GM18502 (cell line): ENCODE measurements around the gene MRS2.

Experiments used
- ATAC-seq: cut with Tn5 transposase; IDR thresholded peaks from one replicate; pipeline ENCODE4 v1.9.1; 2021; ENCODE audit warnings: mild to moderate bottlenecking; ENCODE audit not compliant: unreplicated experiment, poor library complexity

MRS2 gene

DNA sequence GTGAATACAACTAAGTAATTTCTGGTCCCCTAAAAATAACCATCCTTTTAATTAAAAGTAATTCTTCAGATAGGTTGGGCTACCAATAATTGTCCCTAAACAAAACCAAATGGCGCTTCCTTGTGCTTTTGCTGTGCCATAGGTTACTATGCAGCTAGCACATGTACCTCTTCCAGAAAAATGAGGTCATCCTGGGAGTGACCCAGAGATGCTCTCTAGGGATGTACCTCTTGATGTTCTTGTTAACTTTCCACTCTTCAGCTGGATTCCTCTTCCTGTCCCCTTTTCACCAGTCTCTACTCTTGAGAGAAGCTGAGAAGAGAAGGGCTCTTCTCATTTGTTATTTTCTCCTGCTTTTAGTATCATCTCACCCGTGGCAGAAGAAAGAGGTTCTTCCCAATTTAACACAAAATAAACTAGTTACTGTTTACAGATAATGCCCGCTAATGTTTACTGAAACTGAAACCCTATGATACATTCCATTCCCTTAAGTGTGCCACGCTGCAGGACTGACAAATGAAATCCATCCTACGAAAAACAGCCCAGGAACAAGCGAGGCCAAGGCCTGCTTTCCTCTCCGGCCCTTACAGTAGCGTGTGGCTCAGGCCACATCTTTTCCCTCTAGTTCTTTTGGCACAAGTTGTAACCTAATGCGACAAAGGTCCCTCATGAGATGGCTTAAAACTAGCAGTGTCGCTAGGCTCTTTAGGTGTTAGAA is 24.2 kb downstream of the MRS2 start:
- no peak for ATAC-seq

DNA sequence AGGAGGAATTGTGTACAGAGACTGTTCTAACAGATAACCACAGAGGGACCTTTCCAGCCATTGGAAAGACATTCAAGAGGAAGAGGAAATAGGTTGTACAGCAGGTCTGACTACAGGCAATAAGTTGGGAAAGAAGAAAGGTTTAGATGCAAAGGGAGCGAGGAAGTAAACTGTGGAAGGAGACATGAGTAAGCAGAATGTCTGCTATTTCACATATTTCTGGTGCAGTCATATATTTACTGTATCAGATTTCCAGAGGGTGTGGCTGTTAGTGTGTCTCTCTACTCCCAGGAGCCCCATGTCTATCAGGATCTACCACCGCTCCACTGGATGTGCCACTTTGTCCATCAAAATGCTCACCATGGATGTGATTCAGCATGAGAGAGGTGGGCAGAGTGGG is 25.9 kb downstream of the MRS2 start:
- ATAC-seq = no peak

DNA sequence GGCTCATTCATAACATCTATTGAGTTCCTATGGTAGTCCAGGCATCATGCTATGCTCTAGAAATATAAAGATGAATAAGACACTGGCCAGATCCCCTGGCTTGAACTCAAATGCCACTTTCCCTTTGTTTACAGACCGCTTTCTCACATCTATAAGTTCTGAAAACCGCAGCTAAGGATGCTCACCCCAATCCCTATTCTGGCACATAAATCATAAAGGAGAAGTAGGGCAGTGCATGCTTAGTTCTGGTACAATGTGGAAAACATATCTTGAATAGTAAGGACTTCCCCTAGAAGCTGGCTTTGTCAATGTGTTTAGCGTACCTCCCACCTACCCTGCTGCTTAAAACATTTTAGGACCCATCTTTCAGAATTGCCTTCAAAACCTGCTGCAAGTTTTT is 26.4 kb downstream of the MRS2 start:
- no peak for ATAC-seq

DNA sequence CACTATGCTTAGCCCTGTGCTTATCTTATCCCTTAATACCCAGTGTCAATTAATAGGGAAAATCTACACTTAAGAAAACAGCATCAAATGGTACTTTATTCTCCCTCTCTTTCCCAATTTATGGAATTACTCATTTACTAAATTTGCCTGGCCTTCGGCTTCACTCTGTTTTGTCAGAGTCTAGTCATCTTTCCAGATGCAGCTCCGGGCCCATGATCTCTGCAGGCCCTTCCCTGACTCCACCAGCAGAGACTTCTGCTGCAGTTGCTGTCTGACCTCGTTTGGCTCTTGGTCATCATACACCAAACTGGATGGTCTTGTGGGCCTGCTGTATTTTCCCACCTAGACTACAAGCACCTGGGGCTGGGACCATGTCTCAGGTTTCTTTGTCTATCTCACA is 27.4 kb downstream of the MRS2 start:
- ATAC-seq = no peak

DNA sequence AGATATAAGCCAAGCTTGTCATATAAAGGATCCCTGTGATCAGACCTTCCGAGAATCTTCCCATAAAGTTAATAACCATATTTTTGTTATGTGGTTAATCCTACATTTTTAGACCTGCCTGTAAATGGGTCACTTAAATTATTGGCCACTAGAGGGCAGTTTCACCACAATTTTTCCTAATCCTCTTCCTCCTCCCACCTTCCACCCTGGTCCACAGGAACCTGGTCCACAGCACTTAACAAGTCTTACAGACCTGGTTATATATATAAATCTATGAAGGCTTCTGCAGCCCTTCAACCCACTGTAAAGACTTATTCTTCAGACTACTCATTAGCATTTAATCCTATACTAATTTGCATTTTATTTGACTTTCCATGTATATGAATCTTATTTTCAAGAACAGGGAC is 28.3 kb downstream of the MRS2 start:
- no peak for ATAC-seq

DNA sequence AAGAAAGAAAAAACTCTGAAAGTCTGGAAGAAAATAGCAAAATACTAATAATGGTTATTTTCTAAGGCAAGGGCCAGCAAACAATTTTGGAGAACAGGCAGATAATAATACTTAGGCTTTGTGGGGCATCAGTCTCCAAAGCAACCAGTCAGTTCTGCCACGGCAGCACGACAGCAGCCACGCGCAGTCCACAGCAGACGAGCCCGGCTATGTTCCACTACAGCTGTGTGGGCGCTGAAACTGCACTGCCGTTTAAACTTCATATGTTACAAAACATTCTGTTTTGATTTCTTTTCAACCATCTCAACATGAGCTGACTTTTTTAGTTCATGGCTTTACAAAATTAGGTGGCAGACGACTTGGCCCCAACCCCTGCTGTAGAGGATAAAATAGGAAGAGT is 29.9 kb downstream of the MRS2 start:
- no peak for ATAC-seq

DNA sequence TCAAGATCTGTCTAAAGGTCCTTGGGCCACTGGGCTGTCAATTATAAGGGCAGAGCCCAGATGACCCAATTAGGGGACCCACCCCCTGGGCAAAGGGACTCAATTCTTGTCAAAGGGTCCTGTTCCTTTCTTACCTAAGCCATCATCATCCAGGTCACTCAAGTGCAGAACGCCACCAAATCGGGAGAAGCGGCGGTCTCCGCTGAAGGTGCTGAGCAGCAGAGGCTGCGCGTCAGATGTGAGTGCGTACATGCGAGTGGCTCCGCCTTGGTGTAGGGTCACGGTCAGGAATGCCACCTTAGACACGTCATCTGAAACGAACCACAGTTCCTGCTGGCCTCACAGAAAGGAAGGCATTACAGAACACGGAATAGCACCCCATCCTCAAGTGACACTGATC is 34.2 kb downstream of the MRS2 start:
- ATAC-seq = no peak

DNA sequence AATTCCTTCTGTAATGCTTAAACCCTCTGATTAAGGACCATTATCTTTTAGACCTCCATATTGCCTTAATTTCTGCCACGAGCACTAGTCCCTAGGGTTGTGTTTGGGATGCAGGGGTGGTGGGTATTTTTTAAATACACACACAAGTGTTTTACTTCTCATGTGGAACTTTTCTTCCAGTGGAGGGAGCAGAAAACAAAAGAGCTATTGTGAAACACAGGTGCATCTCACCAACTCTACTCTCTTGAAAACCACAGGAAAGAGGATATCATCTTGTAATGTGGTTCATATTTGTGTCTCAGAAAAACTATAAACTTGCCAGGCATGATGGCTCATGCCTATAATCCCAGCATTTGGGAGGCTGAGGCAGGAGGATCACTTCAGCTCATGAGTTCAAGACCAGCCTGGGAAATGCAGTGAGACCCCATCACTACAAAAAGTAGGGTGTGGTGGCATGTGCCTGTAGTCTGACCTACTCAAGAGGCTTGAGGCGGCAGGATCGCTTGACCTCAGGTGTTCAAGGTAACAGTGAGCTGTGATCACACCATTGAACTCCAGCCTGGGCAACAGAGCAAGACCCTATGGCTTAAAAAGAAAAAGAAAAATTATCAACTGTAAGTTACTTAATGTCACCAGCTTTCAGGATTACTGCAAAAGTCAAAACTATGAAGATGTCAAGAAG is 37.3 kb downstream of the MRS2 start:
- no peak for ATAC-seq

DNA sequence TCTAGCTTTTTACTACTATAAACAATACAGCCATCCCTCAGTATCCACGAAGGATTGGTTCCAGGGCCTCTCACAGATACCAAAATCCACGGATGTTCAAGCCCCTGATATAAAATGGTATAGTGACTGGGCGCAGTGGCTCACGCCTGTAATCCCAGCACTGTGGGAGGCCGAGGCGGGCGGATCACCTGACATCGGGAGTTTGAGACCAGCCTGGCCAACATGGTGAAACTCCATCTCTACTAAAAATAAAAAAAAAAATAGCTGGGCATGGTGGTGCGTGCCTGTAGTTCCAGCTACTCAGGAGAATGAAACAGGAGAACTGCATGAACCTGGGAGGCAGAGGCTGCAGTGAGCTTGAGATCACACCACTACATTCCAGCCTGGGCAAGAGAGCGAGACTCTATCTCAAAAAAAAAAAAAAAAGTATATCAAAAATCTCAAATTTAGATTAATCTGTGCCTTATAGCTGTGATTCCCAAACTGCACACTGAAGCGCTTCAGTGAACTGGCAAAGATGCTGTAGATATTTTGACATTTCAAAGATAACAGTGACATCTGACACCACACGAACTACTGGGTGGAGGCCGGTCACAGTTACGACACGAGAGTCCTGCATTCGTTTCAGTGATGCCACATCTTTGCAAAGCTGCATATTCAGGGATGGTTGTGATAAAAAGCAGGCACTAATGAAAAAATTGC is 38.3 kb downstream of the MRS2 start:
- no peak for ATAC-seq

DNA sequence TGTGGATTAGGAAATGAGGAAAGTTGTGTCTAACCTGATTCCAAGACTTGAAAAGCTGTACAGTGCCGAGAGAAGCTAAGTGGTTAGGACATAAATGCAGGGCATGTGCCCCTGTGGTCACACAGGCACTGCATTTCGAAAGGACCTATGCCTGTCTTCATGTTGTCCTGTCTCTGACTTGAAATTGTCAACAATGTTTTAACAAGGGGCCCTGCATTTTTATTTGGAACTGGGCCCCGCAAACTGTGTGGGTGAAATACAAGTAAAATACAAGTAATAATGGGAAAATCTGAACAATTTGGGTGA is 38.8 kb downstream of the MRS2 start:
- ATAC-seq = no peak

DNA sequence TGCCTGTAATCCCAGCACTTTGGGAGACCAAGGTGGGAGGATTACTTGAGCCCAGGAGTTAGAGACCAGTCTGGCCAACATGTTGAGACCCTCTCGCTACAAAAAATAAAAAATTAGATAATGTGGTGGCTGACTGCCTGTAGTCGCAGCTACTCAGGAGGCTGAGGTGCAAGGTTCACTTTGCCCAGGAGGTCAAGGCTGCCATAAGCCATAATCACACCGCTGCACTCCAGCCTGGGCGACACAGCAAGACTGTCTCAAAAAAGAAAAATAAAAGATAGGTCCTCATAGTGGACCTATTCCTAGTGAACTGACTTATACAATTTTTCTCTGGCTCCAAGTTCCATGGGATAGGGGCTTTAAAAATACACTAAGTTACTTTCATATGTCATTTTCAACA is 41.9 kb downstream of the MRS2 start:
- no peak for ATAC-seq

DNA sequence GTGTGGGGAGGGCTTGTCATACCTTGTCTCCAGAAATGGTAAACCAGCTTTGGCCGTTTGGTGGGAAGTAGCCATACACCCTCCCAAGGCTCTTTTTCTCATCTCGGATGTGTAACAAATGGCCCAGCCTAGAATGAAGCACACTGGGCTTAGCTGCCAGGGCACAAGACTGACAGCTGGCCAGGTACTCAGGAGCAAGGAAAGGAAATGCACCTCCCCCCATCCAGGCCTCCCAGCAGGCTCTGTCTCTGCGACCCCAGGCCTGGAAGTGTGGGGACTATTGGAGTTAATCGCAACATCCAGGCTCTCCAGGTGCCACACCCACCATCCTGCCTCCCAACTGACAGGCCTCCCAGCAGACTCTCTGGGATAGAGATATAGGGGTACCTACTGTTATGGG is 43.0 kb downstream of the MRS2 start:
- ATAC-seq = no peak

DNA sequence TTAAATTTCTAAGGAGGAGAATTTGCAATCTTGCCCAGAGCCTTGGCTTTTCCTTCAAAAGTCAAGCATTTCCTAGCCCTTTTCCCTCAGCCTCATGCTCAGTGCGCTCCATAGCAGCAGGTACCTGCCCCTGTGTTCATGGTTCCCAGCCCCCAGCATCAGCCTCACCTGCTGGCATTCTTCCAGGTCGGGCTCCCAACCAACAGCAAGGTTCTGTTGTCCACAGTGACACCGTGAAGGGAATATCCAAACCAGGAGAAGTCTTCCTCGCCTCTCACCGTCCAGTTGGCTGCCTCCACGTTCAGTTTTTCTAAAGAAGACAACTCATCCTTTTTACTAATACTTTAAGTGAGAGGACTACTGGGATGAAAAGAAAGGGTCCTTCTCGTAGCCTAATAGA is 43.9 kb downstream of the MRS2 start:
- ATAC-seq = no peak

DNA sequence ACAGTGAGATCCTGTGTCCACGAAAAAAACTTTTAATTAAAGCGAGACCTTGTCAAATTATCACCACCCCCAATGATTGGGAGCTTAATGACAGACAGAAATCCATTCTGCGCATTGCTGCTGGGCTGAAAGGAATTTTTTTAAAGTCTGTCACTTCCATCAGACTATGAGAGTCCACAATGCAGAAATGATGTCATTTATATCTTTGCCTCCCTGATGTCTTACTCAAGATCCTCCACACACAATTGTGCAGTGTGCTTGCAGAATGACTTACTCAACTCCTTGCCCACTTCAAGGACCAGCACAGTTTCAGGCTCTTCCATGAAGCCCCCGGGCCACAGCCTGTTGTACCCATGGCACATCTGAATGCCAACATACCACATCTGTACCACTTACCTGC is 45.7 kb downstream of the MRS2 start:
- ATAC-seq = no peak

DNA sequence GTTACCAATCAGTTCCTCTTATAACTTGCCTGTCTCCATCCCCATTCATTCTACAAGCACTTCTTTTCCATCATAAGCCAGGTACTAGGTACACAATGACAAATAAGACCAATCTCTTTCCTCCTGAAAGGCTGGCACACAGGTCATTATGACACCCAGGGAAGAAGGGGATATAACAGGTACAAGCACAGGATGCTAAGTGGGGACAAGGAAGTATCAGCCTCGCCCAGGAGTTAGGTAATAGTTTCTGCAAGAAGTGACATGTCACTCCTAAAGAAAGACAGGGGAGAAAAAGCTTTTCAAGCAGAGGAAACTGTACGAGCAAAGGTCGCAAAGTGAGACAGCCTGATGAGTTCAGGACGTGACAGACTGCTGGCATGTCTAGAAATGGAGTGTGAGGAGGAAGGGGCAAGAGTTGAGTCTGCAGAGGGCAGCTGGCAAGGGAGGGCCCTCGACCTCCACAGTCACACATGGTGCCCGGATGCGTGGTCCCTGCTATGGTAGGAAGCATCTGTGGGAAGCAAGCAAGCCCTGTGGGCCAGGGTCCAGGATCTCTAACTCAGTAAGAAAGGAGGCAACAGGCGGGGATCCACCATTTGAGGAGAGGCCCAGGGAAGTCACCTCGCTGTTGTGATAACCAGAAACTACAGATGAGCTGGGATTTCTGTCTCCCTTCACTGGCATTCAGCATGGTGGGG is 46.2 kb downstream of the MRS2 start:
- ATAC-seq = no peak

DNA sequence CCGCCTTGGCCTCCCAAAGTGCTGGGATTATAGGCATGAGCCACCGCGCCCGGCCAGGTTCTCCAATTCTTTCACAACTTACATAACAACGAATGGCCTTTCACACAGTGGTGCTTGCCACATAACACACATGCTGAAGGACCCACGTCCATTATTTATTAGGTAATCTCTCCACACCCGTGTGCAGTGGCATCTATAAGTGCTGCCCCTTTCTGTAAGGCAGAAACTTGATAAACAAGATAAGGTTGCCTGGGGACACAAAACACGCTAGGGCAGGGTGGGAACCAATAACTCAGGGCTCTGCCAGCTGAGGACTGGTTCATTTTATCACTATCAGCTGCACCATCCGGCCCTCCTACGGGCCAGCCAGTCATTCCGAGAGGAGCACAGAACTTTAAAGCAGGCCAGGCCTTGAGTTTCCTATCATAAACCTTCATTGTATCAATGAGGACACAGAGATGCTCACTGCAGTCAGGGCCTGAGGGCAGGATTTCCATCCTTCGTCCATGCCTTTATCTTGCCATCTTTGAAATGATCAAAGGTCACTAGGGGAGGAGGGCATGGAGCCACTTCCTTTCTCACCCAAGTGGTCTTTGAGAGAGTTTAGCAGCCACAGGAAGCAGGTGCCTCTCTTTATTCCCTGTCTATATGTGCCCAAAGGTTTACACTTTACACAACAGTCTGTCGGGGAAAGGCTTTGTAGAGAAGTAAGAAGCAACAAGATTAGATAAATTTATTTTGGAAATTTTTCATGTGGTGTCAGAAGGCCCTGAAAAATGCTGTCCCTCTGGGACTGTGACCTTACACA is 49.0 kb downstream of the MRS2 start:
- no peak for ATAC-seq

DNA sequence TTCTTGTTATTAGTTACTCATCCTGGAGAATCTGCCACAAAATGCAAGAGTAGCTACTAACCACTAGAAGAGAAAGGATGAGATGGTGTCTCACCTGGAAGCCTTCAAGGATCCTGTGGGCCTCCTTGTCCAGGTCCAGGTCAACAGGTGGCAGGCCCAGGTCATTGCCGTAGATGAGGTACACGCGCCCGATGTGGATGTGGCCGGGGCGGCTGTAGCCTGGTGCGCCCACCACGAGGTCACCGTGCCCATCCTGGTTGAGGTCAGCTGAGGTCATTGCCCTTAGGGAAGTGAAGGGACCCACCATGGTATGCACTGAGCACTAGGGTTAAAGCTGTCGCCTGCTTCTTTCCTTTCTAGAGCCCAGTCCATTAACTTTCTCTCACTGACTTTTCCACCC is 51.2 kb downstream of the MRS2 start:
- ATAC-seq = no peak

DNA sequence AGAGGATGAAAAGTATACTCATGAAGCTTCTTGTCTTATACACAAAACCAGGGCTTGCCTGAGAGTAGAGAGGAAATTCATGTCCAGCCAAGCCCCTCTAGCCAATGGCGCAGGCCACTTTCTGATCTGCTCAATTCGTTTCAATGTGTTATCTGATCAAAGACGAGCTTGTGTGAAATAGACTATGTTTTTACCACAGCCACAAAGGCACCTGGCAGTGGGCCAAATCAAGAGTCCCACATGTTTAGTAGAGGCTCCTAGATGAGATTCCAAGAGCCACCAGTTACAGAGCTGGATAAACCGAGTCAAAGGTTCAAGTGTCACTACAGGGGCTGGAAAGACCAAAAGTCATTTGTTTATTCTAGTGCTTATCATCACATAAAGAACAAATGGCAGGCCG is 51.7 kb downstream of the MRS2 start:
- no peak for ATAC-seq

DNA sequence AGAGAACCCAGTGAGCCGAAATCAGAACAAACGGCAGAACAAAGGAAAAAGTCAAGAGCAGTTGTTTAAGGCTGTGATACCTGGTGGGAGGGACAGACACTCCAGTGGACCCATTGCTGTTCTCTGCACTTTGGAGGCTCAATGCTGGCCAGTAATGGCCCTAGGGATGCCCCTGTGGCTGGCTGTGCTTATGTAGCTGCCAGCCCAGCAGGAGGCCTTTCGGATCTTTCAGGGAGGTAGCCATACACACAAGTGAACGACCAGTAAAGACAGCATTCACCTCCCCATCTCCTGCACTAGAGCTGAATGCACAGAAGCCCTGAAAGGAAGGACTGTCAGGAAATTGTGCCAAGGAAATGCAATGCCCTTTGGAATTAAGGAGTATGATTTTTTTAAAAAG is 52.3 kb downstream of the MRS2 start:
- ATAC-seq = no peak

DNA sequence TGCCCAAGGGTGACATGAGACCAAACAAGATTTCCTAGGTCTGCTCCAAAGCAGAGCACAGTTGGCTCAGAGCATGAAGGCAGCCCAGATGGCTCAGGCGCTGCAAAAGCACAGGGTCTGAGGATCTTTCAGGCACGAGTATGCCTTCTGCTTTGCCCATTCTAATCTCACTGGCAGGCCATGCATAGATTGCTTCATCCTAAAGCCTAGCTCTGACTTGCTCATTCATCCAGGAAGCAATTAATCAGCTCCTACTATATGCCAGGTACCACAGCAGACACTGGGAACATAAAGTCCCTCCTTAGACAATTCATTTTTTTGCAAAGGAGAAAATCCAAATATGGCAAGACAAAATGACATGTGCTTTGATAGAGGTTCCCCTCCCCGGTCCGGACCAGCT is 55.4 kb downstream of the MRS2 start:
- no peak for ATAC-seq

DNA sequence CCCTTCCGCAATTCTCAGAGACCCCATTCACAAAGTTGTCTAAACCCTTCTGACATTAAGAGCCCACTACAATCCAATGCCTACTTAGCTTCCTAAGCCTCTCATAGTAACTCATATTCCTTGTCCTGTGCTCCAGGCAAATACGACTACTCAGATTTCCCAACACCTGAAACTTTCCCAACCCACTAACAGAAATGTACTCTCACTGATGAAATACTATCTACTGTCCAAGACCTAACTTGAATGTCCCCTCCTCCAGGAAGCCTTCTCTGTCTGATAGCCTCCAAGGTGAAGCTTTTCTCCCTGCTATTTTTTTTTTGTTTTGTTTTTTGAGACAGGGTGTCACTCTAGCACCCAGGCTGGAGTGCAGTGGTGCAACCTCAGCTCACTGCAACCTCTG is 56.2 kb downstream of the MRS2 start:
- no peak for ATAC-seq
